ENCODE results near the gene ARSB. TPM values are rescaled to one million over a fixed set of nuclear protein-coding genes. Genes with fewer than 3 reads are reported as not detected.
A peak's percentile ranks its signal among the peaks of the same experiment; 100 is the strongest.

ARSB gene
- total RNA-seq, 1 donor from 2014 or later = 21.4 TPM

DNA sequence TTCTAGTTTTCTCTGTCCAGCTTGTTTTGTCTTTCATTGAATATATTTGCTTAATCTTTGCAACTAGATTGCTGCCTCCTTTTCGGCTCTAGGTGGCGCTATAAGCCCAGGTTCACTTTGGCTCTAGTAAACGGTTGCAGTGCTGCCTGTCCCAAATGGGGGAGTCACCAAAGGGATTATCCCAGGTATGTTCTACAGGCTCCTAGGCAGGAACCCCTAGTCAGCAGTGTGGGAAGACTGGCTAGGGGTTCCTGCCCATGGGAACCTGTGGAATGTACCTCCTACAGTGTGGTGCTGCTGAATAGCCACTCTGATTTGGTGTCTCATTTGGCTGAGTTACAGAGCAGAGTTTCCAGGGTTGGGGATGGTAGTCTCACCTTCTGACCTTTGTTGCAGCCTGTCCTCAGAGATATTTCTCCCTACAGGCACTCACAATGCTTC lies 85.2 kb downstream of the ARSB start:
- peaks cover 22% of the 10 kb centered on the region for H3K36me3 Mint-ChIP-seq
- H3K4me1 Mint-ChIP-seq = peaks cover 19% of the 10 kb centered on the region
- no peak overlapping the region for H3K4me3 Mint-ChIP-seq
- H3K27ac Mint-ChIP-seq = no peak overlapping the region
- TF ChIP-seq, protein P1, sequence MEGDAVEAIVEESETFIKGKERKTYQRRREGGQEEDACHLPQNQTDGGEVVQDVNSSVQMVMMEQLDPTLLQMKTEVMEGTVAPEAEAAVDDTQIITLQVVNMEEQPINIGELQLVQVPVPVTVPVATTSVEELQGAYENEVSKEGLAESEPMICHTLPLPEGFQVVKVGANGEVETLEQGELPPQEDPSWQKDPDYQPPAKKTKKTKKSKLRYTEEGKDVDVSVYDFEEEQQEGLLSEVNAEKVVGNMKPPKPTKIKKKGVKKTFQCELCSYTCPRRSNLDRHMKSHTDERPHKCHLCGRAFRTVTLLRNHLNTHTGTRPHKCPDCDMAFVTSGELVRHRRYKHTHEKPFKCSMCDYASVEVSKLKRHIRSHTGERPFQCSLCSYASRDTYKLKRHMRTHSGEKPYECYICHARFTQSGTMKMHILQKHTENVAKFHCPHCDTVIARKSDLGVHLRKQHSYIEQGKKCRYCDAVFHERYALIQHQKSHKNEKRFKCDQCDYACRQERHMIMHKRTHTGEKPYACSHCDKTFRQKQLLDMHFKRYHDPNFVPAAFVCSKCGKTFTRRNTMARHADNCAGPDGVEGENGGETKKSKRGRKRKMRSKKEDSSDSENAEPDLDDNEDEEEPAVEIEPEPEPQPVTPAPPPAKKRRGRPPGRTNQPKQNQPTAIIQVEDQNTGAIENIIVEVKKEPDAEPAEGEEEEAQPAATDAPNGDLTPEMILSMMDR (IDR thresholded peaks at IDR 0.05; ENCODE audit: unreplicated experiment) = peak; percentile 54
- DNase-seq (ENCODE audit: low spot score in 2 of 2, unreplicated experiment in 2 of 2) = no peak
- peaks cover 26% of the 10 kb centered on the region for H3K9me3 Mint-ChIP-seq
- no peaks in the 10 kb centered on the region for H3K27me3 Mint-ChIP-seq (ENCODE audit: low read depth)

DNA sequence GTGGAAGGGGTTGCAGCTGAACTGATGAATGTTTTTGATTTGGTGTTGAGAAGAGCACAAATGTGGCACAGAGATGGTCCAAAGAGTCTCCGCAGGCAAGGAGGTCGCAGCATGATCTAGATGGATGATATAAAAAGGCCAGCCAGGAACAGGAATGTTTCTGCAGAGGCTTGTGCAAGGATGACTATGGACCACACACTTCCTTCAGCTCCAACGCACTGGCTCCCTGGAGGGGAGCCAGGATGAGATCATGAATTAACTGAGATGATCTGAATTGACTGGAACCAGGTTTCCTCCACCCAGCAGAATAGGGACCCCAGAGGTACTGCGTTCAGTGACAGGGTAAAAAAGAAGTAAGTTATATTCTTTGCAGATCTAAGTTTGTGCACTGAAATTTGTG lies 89.0 kb downstream of the ARSB start:
- Mint-ChIP-seq H3K4me1 (peaks cover 22% of the 10 kb centered on the region), H3K36me3 (peaks cover 21% of the 10 kb centered on the region), H3K27me3 (ENCODE audit: low read depth) (no peaks in the 10 kb centered on the region), H3K27ac (peak overlapping the region; percentile 27), H3K9me3 (peaks cover 16% of the 10 kb centered on the region), H3K4me3 (no peak overlapping the region)
- TF ChIP-seq, protein P1 (IDR thresholded peaks at IDR 0.05; ENCODE audit: unreplicated experiment) = no peak
- DNase-seq (ENCODE audit: low spot score in 2 of 2, unreplicated experiment in 2 of 2) = no peak

DNA sequence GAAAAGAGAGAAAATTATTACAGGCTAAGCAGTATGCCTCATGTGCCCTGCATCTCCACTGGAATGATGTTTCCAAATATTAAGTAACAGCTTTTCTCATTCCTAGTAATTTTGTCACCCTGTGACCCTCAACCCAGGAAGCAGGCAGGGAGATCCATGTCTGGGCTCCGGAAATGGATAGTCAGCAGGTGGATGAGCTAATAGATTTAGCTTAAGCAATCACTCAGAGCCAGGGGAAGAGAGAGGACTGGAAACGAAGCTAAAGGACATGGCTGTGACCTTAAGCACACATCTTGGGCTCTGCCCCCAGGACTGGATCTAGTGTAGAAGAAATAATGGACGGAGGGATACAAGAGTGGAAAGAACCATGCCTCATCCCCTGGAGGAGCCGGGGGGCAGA lies 89.5 kb downstream of the ARSB start:
- peaks cover 18% of the 10 kb centered on the region for H3K36me3 Mint-ChIP-seq
- no peak for DNase-seq (ENCODE audit: low spot score in 2 of 2, unreplicated experiment in 2 of 2)
- H3K27ac Mint-ChIP-seq = no peak overlapping the region
- H3K27me3 Mint-ChIP-seq (ENCODE audit: low read depth) = no peaks in the 10 kb centered on the region
- H3K4me1 Mint-ChIP-seq = peaks cover 22% of the 10 kb centered on the region
- H3K4me3 Mint-ChIP-seq = no peak overlapping the region
- TF ChIP-seq, protein P1 (IDR thresholded peaks at IDR 0.05; ENCODE audit: unreplicated experiment) = no peak
- H3K9me3 Mint-ChIP-seq = peaks cover 13% of the 10 kb centered on the region

DNA sequence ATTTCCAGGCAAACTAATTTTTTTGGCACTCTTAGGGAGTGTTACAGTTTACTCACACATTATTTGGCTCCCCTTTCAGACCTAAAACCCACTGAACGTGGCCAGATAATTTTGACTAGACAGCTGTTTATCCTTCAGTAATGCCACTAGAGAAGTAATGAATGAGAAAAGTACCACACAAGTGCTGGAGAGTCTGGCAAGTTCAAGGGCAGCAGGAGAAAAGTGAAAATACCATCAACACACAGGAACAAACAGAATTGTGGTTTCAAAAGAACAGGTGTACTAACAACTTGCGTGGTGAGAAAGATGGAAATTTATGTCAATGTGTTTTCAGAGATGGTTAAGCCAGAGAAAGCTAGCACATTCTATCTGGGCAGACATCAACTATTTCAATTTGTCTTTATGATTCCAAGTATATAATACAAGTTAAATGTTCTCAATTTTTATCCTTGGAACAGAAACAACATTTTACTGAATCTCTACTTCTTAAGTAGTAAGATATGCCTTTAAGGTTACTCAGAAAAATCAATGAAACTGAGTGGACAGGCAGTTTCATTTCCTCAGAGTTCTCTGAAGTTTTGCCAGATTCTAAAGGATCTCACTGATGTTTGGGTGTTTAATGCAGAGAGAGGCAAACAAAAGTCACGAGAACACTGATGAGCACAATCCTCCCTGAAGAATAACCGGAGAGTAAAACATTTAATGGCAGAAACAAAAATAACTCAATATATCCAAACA lies 91.0 kb downstream of the ARSB start:
- no peak overlapping the region for H3K4me3 Mint-ChIP-seq
- peak overlapping the region; percentile 1 for H3K27ac Mint-ChIP-seq
- H3K36me3 Mint-ChIP-seq = peaks cover 4% of the 10 kb centered on the region
- peaks cover 4% of the 10 kb centered on the region for H3K9me3 Mint-ChIP-seq
- H3K4me1 Mint-ChIP-seq = peaks cover 29% of the 10 kb centered on the region
- TF ChIP-seq, protein P1 (IDR thresholded peaks at IDR 0.05; ENCODE audit: unreplicated experiment) = no peak
- no peak for DNase-seq (ENCODE audit: low spot score in 2 of 2, unreplicated experiment in 2 of 2)
- H3K27me3 Mint-ChIP-seq (ENCODE audit: low read depth) = no peaks in the 10 kb centered on the region

DNA sequence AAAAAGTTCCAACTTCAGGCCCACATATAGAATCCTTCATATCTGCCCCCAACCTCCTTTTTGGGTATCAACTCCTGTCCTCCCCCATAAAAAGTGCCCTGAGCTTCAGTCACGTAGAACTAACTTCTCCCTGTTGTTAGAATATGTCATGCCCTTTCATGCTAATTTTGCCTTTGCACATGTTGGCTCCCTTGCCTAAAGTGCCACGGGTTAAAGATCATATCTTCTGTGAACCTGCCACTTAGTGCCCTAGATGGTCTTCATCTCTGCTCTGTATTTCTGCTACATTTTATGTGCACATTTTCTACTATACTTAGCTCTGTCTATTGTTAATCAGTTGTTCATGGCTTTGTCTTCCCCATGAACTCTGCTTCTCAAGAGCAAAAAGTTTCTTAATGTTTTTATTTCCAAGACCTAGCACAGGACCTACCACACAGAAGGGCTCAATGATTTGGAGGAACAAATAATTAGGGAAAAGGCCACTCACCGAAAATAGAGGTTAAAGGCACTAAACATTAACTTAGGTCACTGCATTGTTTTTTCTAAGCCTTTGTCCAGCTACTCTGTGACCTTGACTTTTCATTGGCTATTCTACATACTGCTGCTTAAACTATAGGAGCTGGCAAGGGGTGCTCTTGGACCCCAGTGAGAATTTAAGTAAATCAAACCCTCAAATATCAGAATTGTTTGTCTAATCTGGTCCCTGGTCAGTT lies 94.3 kb downstream of the ARSB start:
- no peak for DNase-seq (ENCODE audit: low spot score in 2 of 2, unreplicated experiment in 2 of 2)
- TF ChIP-seq, protein P1 (IDR thresholded peaks at IDR 0.05; ENCODE audit: unreplicated experiment) = no peak
- H3K4me3 Mint-ChIP-seq = no peak overlapping the region
- no peaks in the 10 kb centered on the region for H3K27me3 Mint-ChIP-seq (ENCODE audit: low read depth)
- no peaks in the 10 kb centered on the region for H3K36me3 Mint-ChIP-seq
- no peaks in the 10 kb centered on the region for H3K9me3 Mint-ChIP-seq
- no peak overlapping the region for H3K27ac Mint-ChIP-seq
- H3K4me1 Mint-ChIP-seq = peaks cover 29% of the 10 kb centered on the region
